ENCODE results near the gene GSX1.

The GSX1 gene

GRCh38 chr13:27833206-27833605, 40.9 kb downstream of the GSX1 start:
- DNase-seq (ENCODE audit: low spot score), result no peak

DNA sequence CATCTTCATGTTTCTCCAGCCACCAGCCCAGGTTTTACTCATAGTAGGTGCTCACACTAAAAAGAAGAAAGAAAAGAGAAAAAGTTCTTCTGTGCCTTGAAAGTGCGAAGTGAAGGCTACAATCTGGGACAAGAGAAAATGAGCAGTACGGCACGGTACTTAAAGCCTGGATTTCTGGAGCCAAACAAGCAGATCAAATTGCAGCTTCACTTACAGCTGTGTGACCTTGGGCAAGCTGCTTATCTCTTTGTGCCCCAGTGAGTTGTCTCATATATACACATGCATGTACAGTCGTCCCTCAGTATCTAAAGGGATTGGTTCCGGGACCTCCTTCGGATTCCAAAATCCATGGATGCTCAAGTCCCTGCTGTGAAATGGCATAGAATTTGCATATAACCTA, 41.8 kb downstream of the GSX1 start:
- DNase-seq (ENCODE audit: low spot score), result no peak

- DNase-seq (ENCODE audit: low spot score), result no peak
These were observed 43.5 kb downstream of the GSX1 start for GRCh38 chr13:27835799-27836198.

DNA sequence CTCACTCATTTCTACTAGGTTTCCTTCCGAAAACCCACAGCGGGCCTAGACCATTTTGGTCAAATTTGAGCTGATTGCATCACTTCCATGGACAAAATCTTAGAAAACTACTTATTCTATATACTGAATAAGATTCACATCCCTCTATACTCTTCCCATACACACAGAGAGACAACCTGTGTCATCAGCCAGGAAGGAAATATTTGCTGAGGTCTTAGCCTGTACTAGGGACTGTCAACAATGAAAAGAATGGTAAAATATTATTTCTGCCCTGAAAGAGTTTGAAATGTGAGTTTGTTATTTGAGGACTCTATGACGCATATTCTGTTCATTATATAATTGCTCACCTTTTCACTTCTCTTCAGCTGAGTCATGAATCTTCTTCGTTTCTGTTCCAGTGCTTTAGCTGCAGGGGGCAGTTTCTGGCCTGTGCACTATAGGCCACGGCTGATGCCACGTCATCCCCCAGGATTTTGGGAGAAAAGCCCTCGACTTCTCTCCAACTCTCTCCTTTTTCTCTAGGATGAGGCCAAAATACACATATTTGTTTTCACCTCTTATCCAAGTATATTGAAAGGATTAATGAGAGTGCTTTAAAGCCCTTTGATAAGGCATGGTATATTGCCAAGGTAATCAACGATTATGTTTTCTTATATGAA, 47.7 kb downstream of the GSX1 start:
- DNase-seq (ENCODE audit: low spot score), result no peak

DNA sequence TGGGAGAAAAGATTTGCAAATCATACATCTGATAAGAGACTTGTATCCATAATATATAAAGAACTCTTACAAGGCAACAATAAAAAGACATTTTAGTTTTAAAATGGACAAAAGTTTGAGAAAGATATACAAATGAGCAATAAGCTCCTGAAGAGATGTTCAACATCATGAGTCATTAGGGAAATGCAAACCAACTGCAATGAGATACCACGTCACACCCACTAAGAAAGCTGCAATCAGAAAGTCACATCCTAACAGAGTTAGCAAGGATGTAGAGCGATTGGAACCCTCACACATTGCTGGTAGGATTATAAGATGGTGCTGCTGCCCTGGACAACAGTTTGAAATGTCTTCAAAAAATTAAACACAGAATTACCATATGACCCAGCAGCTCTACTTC, 50.3 kb downstream of the GSX1 start:
- DNase-seq (ENCODE audit: low spot score), result no peak

Small RNA genes within 50 kb of the gene (small RNA-seq; reads per million reads assigned to genes)
- gene RNU6-73P, result 0 to 0.04 reads per million in 2 experiments

All from SK-N-DZ (cell line).